ENCODE results near the gene STMN3. TPM values are rescaled to one million over a fixed set of nuclear protein-coding genes. Genes with fewer than 3 reads are reported as not detected.

Gene STMN3
- total RNA-seq, 1 donor from 2014 or later: 101 TPM

DNA sequence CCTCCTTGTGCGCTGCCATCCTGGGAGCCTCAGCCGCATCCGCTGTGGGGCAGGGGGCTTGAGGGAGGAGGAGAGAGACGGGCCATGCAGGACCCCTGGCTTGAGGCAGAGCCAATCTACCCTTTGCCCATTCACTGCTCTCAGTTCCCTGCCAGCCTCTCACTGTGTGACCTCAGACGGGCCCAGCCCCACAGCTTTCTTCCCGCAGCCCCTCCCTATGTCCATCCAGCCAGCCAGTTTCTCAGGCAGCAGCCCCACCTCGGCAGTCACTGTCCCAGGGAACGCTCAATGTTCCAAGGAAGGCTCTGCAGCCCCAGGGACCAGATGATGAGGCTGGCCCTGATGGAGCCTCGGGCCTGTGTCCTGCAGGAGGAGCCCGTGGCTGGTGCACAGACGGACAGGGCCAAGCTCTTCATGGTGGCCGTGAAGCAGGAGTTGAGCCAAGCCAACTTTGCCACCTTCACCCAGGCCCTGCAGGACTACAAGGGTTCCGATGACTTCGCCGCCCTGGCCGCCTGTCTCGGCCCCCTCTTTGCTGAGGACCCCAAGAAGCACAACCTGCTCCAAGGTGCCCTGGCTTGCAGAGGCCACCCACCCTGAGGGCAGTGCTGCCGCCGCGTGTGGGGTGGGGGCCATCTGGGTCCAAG, 39.3 kb upstream of the STMN3 start:
- DNase-seq: no peak

DNA sequence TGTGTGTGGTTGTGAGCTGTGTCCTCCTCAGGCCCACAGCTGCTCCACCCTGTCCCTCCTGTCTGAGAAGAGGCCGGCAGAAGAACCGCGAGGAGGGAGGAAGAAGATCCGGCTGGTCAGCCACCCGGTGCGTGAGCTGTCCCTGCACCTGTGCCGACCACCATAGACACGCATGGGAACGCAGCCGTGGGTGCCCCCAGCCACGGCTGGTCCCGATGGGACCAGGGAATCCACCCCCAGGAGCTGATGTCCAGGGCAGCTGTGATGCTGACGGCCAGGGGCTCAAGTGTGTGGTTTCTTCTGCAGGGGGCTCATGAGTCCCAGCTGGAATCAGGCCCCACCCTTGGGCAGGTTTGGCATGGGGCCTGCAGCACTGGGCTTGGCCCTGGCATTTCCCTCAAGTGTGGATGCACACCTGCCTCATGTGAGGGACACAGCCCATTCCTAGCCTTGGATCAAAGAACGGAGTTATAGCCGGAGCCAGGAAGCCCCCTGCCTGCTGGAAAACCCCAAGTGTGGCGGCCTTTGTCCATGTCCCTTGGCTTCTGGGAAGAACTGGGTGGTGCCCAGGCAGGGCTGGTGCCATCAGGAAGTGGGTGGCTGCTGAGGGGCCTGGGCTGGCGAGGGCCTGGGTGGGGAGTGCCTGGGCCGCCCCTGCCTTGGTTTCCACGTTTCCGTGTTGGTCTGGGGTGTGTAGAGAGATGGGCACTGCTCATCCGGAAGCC, 38.6 kb upstream of the STMN3 start:
- DNase-seq: no peak

DNA sequence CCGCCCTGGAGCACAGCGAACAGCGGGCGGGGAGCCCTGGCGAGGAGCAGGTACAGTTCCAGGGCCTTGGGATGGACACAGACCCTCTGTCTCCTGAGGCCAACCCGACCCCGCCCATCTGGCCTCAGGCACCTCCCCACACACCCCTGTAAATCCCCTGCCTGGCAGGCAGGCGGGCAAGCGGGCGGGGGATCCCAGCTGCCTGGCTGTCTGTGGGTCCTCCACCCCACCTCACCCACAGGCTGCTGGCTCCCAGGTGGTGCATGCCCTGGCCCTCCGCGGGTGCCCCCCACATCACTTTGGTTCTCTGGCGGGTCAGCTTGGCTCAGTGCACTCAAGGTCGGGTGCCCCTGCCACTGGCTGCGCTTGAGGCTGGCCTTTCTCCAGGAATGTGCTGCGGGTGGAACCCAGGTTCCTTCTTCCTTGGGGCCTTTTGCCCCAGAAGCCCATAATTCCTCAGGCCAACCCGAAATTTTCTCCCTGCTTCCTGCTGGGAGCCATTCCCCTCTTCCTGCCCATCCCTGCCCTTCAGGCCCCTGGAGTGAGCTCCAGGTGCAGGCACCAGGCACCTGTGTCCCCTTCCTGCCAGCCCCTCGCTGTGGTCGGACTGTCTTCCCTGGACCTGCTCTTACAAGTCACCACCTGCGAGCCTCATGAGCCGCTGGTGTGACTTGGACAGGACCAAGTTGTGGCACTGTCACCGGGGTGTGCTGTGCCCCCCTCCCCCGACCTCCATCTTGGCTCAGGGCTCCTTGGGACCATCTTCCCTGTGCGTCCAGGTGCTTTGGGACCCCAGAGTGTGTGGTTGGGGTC, 37.9 kb upstream of the STMN3 start:
- DNase-seq: no peak

DNA sequence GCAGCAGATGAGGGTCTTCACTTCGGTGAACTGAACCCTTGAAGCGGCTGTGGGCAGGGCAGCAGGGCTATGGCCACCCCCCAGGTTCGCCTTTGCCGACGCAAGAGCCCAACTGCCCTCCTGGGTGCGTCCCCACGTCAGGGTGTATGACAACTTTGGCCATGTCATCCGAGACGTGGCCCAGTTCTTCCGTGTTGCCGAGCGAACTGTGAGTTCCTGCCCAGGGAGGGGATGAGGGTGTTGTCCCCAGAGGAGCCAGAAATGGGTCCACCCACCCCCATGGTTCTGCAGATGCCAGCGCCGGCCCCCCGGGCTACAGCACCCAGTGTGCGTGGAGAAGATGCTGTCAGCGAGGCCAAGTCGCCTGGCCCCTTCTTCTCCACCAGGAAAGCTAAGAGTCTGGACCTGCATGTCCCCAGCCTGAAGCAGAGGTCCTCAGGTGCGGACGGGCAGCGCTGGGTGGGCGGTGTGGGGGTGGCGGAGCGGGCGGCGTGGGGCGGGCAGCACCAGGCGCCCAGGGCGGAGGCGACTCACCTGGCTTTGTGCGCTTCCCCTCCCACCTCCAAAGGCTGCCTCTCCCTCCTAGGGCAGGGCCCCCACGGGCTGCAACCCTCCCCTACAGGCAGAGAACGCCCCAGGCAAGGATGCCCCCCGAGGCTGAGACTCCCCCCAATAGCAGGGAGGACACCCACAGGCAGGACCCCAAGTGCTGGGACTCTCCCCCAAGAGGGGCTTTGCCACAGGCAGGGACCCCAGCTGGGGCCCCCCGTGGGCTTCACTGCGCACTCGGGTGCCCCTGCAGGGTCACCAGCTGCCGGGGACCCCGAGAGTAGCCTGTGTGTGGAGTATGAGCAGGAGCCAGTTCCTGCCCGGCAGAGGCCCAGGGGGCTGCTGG, 37.0 kb upstream of the STMN3 start:
- no peak for DNase-seq

DNA sequence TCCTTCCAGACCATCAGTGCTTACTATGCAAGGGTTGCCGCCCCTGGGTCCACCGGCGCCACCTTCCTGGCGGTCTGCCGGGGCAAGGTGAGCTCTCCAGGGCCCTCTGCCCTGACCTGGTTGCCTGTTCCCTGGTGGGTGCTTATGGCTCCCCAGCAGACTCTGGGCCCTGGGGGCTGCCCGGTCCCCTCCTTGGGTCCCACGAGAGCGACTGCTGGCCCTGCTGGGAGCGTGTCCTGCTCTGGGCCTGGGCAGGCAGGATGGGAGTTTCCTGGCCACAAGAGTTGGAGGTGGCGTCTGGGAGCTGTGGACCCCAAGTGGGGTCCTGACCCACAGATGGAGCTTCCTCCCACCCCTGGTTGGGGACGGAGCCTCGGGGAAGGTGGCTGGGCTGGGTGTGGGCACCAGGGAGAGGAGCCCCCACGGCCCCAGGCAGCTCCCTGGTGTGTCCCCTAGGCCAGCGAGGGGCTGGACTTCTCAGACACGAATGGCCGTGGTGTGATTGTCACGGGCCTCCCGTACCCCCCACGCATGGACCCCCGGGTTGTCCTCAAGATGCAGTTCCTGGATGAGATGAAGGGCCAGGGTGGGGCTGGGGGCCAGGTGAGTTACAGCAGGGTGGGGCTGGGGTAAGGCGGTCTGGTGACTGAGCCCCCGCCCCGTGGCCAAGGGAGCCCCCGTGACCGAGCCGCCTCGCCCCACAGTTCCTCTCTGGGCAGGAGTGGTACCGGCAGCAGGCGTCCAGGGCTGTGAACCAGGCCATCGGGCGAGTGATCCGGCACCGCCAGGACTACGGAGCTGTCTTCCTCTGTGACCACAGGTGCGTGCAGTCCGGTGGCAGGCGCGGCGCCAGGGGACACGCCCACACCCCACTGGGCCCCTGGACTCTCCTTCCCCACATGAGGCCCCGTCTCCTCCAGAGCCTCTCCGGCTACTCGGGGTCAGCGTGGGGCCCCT, 36.1 kb upstream of the STMN3 start:
- no peak for DNase-seq

DNA sequence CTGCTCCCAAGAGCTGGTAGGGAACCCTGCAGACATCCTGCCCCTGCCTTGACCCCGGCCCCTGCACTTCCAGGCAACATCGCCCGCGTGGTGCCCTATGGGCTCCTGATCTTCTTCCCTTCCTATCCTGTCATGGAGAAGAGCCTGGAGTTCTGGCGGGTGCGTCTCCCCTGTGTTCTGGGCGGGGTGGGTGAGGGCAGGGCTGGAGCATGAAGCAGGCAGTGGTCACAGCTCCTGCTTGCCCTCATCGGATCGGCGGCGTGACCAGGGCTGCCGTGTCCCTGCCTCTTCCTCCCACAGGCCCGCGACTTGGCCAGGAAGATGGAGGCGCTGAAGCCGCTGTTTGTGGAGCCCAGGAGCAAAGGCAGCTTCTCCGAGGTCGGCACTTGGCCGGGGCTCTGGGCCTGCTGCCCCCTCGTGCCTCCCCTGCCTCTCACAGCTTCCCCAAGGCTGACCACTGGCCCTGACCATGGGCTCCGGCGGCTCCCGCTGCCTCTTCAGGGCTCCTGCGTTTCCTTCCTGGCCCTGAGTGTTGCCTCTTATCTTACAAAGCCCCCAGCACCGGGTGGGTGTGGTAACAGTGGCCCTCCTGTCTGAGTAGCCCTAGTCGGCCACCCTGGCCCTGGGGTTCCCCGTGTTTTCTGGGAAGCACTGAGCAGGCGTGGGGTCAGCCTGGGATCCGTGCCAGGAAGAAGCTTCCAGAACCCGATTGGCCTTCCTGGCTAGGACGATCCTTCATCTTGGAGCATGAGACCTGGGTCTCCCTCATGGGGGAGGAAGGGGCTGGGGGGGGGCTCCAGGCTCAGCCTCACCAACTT, 35.2 kb upstream of the STMN3 start:
- no peak for DNase-seq

DNA sequence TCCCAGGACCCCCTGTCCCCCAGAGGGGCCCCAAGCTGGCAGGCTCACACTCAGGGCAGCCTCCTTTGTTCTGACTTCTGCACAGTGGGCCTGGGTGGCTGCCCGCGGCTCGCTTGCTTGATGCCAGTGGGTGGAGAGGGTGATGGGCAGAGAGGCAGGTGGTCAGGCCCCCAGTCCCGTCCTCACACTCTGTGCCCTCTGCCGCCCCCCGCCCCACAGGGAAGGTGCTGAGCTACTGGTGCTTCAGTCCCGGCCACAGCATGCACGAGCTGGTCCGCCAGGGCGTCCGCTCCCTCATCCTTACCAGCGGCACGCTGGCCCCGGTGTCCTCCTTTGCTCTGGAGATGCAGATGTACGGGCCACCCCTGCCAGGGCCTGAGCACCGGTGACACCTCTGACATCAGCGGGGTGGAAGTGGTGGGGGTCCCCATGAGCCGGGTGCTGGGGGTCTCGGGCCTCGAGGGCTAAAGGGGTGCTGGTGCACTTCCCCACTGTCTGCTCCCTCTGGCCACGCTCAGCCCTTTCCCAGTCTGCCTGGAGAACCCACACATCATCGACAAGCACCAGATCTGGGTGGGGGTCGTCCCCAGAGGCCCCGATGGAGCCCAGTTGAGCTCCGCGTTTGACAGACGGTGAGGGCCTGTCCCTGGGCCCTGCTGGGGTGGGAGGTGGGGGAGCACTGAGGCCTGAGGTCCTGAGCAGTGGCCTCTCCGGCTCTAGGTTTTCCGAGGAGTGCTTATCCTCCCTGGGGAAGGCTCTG, 34.4 kb upstream of the STMN3 start:
- DNase-seq: no peak

DNA sequence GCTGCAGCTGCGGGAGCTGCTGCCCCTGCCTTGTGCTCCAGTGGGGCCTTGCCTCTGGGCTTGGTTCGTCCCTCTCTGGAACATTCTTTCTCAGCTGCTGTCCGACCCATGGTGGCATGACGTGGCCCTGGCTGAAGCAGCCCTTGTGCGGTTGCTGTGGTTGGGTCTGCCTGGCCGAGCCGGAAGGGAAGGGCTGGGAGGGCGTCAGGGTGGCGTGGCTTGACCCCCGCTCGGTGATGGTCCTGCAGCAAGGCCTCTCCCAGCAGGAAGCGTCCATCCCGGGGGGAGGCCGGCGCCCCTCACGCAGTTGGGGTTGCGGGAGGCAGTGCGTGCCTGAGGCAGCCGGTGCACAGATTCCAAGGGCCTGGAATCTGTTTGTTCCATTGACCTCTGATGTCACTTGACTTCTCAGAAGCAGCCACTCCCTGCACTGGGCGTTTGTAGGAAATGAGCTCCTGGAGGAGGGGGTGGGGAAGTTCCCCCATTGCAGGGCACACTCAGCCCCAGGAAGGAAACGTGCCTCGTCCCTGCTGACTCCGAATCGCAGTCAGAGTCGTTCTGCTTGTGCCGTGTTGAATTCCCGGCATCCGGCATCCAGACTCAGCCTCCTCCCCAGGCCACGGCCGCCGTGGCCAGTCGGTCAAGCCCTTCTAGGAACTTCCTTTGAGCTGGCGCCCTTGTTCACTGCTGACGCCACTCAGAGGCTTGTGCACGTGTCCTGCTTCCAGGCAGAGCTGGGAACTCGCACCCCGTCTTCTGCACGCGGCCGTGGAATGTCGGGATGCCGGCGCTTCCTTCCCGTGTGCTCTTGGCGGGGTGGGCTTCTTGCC, 33.5 kb upstream of the STMN3 start:
- DNase-seq: no peak

DNA sequence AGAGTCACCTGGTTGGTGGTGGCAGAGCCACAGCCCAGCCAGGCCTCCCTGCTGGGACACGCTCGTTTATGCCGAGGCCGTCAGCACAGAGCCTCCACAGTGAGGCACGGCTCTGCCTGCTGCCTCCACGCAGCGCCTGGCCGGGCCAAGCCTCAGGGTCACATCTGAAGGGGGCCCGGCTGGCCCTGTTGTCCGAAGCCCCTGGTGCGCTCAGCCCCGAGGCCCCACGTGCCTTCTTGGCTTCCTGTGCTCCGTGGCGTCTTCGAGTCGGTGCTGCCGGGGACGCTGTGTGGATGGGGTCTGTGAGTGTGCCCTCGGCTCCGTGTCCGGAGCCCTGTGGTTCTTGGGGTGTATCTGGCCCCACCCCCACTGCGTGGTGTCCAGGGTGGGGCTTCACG, 32.9 kb upstream of the STMN3 start:
- DNase-seq: no peak

DNA sequence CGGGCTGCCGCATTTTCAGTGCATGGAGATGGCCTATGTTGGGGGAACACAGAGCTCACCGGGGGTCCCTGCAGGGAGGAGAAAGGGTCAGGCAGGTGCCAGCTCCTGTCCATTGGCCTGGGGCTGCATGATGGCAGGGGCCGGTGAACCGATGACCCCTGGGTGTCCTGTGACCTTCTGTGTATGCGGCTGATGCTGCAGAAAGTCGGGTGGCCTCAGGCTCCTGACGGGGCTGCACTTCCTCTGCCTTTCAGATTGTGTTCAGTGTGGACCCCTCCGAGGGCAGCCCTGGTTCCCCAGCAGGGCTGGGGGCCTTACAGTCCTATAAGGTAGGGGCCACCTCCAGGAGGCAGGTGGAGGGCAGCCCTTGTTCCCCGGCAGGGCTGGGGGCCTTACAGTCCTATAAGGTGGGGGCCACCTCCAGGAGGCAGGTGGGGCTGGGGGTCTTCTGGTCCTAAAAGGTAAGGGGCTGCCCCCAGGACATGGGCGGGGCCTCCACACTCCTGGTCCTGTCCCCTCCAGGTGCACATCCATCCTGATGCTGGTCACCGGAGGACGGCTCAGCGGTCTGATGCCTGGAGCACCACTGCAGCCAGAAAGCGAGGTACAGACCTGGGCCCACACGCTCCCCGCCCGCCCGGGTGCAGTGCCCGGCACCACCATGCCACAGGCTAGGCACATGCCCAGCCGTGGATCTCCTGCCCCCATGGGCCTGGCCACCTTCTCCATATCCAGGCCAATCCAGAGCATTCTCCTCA, 32.2 kb upstream of the STMN3 start:
- DNase-seq: no peak

DNA sequence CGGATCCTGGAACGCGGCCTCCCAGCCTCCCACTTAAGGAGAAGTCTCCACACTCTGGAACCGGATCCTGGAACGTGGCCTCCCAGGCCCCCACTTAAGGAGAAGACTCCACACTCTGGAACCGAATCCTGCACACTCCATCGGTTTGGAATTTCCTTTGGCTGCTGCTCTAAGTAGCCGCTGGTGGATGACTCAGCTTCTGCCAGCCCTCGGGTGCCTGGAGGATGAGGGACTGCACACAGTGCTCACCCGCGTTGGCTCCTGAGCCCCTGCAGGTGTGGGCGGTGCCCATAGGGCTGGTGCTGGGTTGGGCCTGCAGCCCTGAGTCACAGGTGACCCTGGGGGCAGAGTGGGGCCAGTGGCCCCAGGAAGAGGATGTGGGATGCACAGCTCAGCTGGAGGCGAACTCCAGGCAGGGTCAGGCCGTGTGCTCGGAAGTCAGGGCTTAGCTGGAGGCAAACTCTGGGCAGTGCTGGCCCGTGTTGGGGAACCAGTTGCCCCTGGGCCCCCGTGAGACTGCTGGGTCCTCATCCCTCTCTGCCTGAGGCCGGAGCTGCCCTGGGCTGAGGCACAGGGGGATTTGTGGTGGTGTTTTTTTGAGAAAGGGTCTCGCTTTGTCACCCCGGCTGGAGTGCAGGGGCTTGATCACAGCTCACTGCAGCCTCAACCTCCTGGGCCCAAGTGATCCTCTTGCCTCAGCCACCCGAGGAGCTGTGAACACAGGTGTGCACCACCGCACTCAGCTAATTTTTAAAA, 29.3 kb upstream of the STMN3 start:
- DNase-seq: peak; percentile 81

DNA sequence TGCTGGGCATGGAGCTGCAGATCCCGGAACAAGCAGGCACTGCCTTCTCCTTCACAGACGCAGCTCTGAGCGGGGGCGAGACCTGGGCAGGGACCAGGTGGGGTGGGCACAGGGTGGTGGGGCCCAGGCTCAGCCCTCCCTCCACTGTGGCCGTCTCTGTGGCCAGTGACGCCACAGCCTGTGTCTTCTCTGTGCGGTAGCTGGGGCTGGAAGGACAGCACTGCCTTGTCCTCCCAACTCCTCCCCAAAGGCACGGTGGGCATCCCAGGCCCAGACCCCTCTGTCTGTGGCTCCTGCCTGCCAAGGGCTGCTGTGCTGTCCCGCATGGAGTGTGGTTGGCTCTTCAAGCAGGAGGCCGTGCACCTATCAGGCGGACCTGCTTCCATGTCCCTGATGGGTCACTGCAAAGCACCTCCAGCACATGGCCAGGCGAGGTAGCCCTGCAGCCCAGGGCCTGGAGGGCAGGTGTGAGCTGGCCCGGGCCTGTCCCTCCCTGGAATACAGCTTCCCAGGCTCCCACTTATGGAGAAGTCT, 28.5 kb upstream of the STMN3 start:
- DNase-seq: no peak

DNA sequence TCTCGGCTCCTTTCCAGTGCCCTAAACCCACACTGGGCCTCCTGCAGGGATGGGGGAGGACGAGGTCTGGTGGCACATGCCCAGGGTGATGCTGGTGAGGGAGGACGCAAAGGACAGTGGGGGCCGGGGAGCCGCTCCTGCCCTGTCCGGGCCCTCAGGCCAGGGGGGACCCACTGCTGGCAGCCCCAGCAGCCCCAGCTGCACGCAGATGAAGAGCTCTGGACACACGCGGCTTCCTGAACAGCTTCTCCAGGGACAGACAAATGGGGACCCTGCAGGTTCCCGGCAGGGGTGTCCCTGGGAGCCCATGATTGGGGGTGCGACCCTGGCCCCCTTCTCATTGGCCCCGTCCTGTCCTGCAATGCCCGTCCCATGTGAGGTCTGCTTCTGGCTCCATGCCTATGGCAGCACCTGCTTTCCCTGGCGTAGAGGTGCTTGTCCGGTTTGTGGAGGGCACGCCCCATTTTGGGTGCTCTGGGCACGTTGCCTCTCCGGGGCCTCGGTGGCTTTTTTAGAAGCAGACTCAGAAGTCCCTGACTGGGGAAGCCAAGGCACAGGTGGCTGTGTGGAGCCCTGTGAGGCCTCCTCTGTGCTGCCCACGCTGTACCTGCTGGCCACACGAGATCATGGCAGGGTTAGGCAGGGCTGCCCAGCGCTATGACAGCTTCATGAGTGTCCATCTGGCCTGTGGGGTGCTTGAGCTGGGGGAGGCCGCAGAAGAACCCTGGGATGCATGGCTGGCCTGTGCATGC, 27.8 kb upstream of the STMN3 start:
- DNase-seq: no peak

DNA sequence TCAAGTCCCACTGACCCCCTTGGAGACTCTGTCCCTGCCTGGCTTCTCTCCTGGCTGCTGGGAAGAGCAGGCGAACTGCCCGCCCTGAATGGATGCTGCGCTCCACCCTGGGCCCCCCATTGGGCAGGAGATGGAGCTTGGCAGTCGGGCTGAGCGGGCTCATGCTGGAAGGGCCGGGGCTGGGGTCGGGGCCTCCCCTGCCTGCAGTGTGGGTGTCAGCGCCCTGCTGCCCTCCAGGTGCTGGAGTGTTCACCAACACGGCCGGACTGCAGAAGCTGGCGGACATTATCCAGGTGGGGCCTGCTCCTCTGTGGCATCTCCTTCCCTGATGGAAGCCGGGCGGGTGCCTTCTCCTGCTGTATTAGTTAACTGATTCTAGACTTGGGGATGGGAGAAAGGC, 27.2 kb upstream of the STMN3 start:
- no peak for DNase-seq

DNA sequence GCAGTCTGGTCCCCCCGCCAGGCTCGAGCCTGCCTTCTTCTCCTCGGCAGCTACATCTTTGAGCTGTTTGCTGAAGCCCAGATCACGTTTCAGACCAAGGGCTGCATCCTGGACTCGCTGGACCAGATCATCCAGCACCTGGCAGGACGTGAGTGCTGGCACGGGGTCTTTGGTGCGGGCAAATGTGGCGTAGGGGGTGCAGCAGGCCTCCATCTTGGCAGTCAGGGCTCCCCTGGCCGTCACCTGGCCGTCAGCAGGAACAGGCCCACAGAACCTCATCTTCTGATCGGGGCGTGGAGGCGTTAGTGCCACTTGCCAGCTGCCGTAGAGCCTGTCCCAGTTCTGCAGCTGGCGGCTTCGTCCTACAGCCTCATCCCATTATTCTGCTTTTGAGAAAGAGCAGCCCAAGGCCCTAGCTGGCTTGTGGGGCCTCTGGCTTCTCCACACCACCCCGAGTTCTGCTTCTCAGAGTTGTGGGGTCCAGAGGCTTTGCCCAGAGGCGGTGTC, 26.6 kb upstream of the STMN3 start:
- peak; percentile 33 for DNase-seq
